ENCODE results near the gene CBLIF. TPM values are rescaled to one million over a fixed set of nuclear protein-coding genes. Genes with fewer than 3 reads are reported as not detected.

CBLIF gene
- total and polyA plus RNA-seq, 2 experiments from 2014 or later: not detected

- H3K4me1 ChIP-seq (ENCODE audit: insufficient read depth): no peaks in the 10 kb centered on the region
- H4K20me1 ChIP-seq (ENCODE audit: insufficient read depth): no peaks in the 10 kb centered on the region
- H3K9me2 ChIP-seq (ENCODE audit: insufficient read depth): no peaks in the 10 kb centered on the region
- H3K4me2 ChIP-seq (ENCODE audit: unreplicated experiment): no peak overlapping the region
- in situ Hi-C loops (cut with MboI): no loop called here
- TF ChIP-seq EZH2phosphoT487 (IDR thresholded peaks at IDR 0.05; ENCODE audit: insufficient read depth, low read depth) (no peak), EZH2 (IDR thresholded peaks at IDR 0.05; ENCODE audit: insufficient read depth, poor library complexity, severe bottlenecking) (no peak)
- no peaks in the 10 kb centered on the region for H3K27me3 ChIP-seq (replicated peaks; ENCODE audit: insufficient read depth)
- no peak overlapping the region for H3K27ac ChIP-seq
- H2AFZ ChIP-seq: no peak overlapping the region
- DNase-seq: no peak
- no peaks in the 10 kb centered on the region for H3F3A ChIP-seq (ENCODE audit: insufficient read depth)
- H3K9me3 ChIP-seq (ENCODE audit: low read depth): no peaks in the 10 kb centered on the region
- no peaks in the 10 kb centered on the region for H3K79me2 ChIP-seq (ENCODE audit: insufficient read depth)
- no peak overlapping the region for H3K4me3 ChIP-seq
- no peak overlapping the region for H3K9ac ChIP-seq
- no peaks in the 10 kb centered on the region for H3K36me3 ChIP-seq (ENCODE audit: low read depth)
Measured at GRCh38 chr11:59872076-59872475, 26.8 kb upstream of the CBLIF start.

- Histone ChIP-seq H3K4me3 (no peak overlapping the region), H3K9ac (no peak overlapping the region), H3K9me2 (ENCODE audit: insufficient read depth) (no peaks in the 10 kb centered on the region), H3K27me3 (replicated peaks; ENCODE audit: insufficient read depth) (no peaks in the 10 kb centered on the region), H3F3A (ENCODE audit: insufficient read depth) (no peaks in the 10 kb centered on the region), H3K79me2 (ENCODE audit: insufficient read depth) (no peaks in the 10 kb centered on the region), H3K9me3 (ENCODE audit: low read depth) (no peaks in the 10 kb centered on the region), H3K27ac (no peak overlapping the region), H2AFZ (no peak overlapping the region), H3K4me1 (ENCODE audit: insufficient read depth) (no peaks in the 10 kb centered on the region), H3K36me3 (ENCODE audit: low read depth) (no peaks in the 10 kb centered on the region), H3K4me2 (ENCODE audit: unreplicated experiment) (no peak overlapping the region), H4K20me1 (ENCODE audit: insufficient read depth) (no peaks in the 10 kb centered on the region)
- TF ChIP-seq EZH2 (IDR thresholded peaks at IDR 0.05; ENCODE audit: insufficient read depth, poor library complexity, severe bottlenecking) (no peak), EZH2phosphoT487 (IDR thresholded peaks at IDR 0.05; ENCODE audit: insufficient read depth, low read depth) (no peak)
- in situ Hi-C loops (cut with MboI): no loop called here
- DNase-seq: no peak
- WGBS, 2 experiments (ENCODE audit: low coverage in 1 of 2, low lambda C conversion rate in 2 of 2, missing lambda C conversion rate in 2 of 2): 33 to 42% methylated on average over 2 of the region's 2 CpGs
Measured at GRCh38 chr11:59867946-59868345, 22.6 kb upstream of the CBLIF start.

- Histone ChIP-seq H3K9me3 (ENCODE audit: low read depth) (no peaks in the 10 kb centered on the region), H3K4me2 (ENCODE audit: unreplicated experiment) (no peak overlapping the region), H3K4me3 (no peak overlapping the region), H3K27ac (no peak overlapping the region), H3K4me1 (ENCODE audit: insufficient read depth) (no peaks in the 10 kb centered on the region), H3K9me2 (ENCODE audit: insufficient read depth) (no peaks in the 10 kb centered on the region), H2AFZ (no peak overlapping the region), H3K36me3 (ENCODE audit: low read depth) (no peaks in the 10 kb centered on the region), H3K9ac (no peak overlapping the region), H3K27me3 (replicated peaks; ENCODE audit: insufficient read depth) (no peaks in the 10 kb centered on the region), H4K20me1 (ENCODE audit: insufficient read depth) (no peaks in the 10 kb centered on the region), H3K79me2 (ENCODE audit: insufficient read depth) (no peaks in the 10 kb centered on the region), H3F3A (ENCODE audit: insufficient read depth) (no peaks in the 10 kb centered on the region)
- TF ChIP-seq EZH2 (IDR thresholded peaks at IDR 0.05; ENCODE audit: insufficient read depth, poor library complexity, severe bottlenecking): no peak
- TF ChIP-seq EZH2phosphoT487 (IDR thresholded peaks at IDR 0.05; ENCODE audit: insufficient read depth, low read depth): no peak
- 5 to 9% methylated on average over 1 of the region's 1 CpG for WGBS, 2 experiments (ENCODE audit: low coverage in 1 of 2, low lambda C conversion rate in 2 of 2, missing lambda C conversion rate in 2 of 2)
- in situ Hi-C loops (cut with MboI): no loop called here
- DNase-seq: no peak
Measured at GRCh38 chr11:59866836-59867235, 21.5 kb upstream of the CBLIF start.

- no peak within 1 kb of the TSS for H3K9ac ChIP-seq
- H3F3A ChIP-seq (ENCODE audit: insufficient read depth): no peaks in the 10 kb centered on the region
- 11 to 17% methylated on average over 3 of the region's 3 CpGs for WGBS, 2 experiments (ENCODE audit: low coverage in 1 of 2, low lambda C conversion rate in 2 of 2, missing lambda C conversion rate in 2 of 2)
- H3K27ac ChIP-seq: no peak within 1 kb of the TSS
- H3K4me2 ChIP-seq (ENCODE audit: unreplicated experiment): no peak within 1 kb of the TSS
- H3K36me3 ChIP-seq (ENCODE audit: low read depth): no peaks in the 10 kb centered on the region
- no peaks in the 10 kb centered on the region for H3K79me2 ChIP-seq (ENCODE audit: insufficient read depth)
- no peak for DNase-seq
- H3K9me3 ChIP-seq (ENCODE audit: low read depth): no peaks in the 10 kb centered on the region
- TF ChIP-seq EZH2 (IDR thresholded peaks at IDR 0.05; ENCODE audit: insufficient read depth, poor library complexity, severe bottlenecking) (no peak), EZH2phosphoT487 (IDR thresholded peaks at IDR 0.05; ENCODE audit: insufficient read depth, low read depth) (no peak)
- H4K20me1 ChIP-seq (ENCODE audit: insufficient read depth): no peaks in the 10 kb centered on the region
- in situ Hi-C loops (cut with MboI): no loop called here
- H2AFZ ChIP-seq: no peak within 1 kb of the TSS
- H3K9me2 ChIP-seq (ENCODE audit: insufficient read depth): no peaks in the 10 kb centered on the region
- H3K4me3 ChIP-seq: no peak within 1 kb of the TSS
- no peaks in the 10 kb centered on the region for H3K4me1 ChIP-seq (ENCODE audit: insufficient read depth)
- H3K27me3 ChIP-seq (replicated peaks; ENCODE audit: insufficient read depth): 0 out of 2 replicates have a peak, but pooled peaks cover under 1% of the 10 kb centered on the region
Measured at GRCh38 chr11:59866397-59866796, 21.1 kb upstream of the CBLIF start, which contains the start of gene TCN1. TCN1 (minus strand) TSS chr11:59866487; CDS start chr11:59866470, 17 bp downstream.

- Histone ChIP-seq H3K9me2 (ENCODE audit: insufficient read depth) (no peaks in the 10 kb centered on the region), H3K27ac (no peak overlapping the region), H2AFZ (no peak overlapping the region), H3K4me1 (ENCODE audit: insufficient read depth) (no peaks in the 10 kb centered on the region), H3K27me3 (replicated peaks; ENCODE audit: insufficient read depth) (peaks cover 6% of the 10 kb centered on the region; the same call in 1 of the 2 replicates), H3F3A (ENCODE audit: insufficient read depth) (no peaks in the 10 kb centered on the region), H4K20me1 (ENCODE audit: insufficient read depth) (no peaks in the 10 kb centered on the region), H3K9ac (no peak overlapping the region), H3K9me3 (ENCODE audit: low read depth) (no peaks in the 10 kb centered on the region), H3K4me2 (ENCODE audit: unreplicated experiment) (no peak overlapping the region), H3K79me2 (ENCODE audit: insufficient read depth) (no peaks in the 10 kb centered on the region), H3K36me3 (ENCODE audit: low read depth) (no peaks in the 10 kb centered on the region), H3K4me3 (no peak overlapping the region)
- no peak for TF ChIP-seq EZH2phosphoT487 (IDR thresholded peaks at IDR 0.05; ENCODE audit: insufficient read depth, low read depth)
- in situ Hi-C loops (cut with MboI): no loop called here
- peak; percentile 42 for DNase-seq
- WGBS, 2 experiments (ENCODE audit: low coverage in 1 of 2, low lambda C conversion rate in 2 of 2, missing lambda C conversion rate in 2 of 2): 6 to 7% methylated on average over 1 of the region's 1 CpG
Measured at GRCh38 chr11:59865031-59865430, 19.7 kb upstream of the CBLIF start.

Measured in GM23248 (cell line).